ENCODE data around the gene PAH. TPM values are rescaled to one million over a fixed set of nuclear protein-coding genes. Genes with fewer than 3 reads are reported as not detected.

Gene PAH
- total and polyA plus RNA-seq, 2 of the 13 experiments (the other 11 are each of a cell fraction or from before 2014, with no cell fraction given), result 192 to 451 TPM

GRCh38 chr12:102880783-102881182 is 36.3 kb downstream of the PAH start:
- ChIA-PET CTCF (ENCODE audit: low intra/inter-chr PET ratio, low total read pairs) (no interaction called here), POLR2A (no interaction called here)
- no peak overlapping the region for H3K4me2 ChIP-seq (ENCODE audit: low read depth, low read length)
- intact Hi-C loops (cut with micrococcal nuclease; ENCODE audit: unreplicated experiment) (no loop called here), in situ Hi-C loops (cut with HindIII; ENCODE audit: extremely low pct_ligation_motif_present, low pct_unique_long_range_greater_than_20kb) (loop anchor here (5.0 kb wide), 2 partner anchors 37 to 62 kb away; partner anchors contain the start of gene PAH)
- no peak overlapping the region for H3K27ac ChIP-seq (ENCODE audit: extremely low read length, insufficient read depth, low read length)
- H3K36me3 ChIP-seq (replicated peaks in 1 of 2; ENCODE audit: control insufficient read depth in 1 of 2, insufficient read depth in 2 of 2, low read length in 2 of 2), result peaks cover 32 to 69% of the 10 kb centered on the region in 2 experiments
- H3K4me1 ChIP-seq (ENCODE audit: insufficient read depth, low read length), result peaks cover 31% of the 10 kb centered on the region
- H3K79me2 ChIP-seq (ENCODE audit: insufficient read depth, low read length), result peaks cover 17% of the 10 kb centered on the region
- H3K4me3 ChIP-seq (replicated peaks in 1 of 3; ENCODE audit: insufficient read depth in 1 of 3, low read depth in 2 of 3, low read length in 3 of 3), result no peak overlapping the region
- no peak for DNase-seq (ENCODE audit: low spot score)
- no peak for FAIRE-seq
- no peaks in the 10 kb centered on the region for H4K20me1 ChIP-seq (ENCODE audit: insufficient read depth, low read length)
- 97% methylated on average over 5 of the region's 5 CpGs for WGBS (ENCODE audit: low lambda C conversion rate)
- no peaks in the 10 kb centered on the region for H3K27me3 ChIP-seq (ENCODE audit: control insufficient read depth in 1 of 2, insufficient read depth in 2 of 2, low read length in 2 of 2)
- no peak overlapping the region for H2AFZ ChIP-seq (ENCODE audit: low read length)
- no peak for ATAC-seq
- H3K9me3 ChIP-seq (ENCODE audit: low read length), result no peaks in the 10 kb centered on the region
- no peak overlapping the region for H3K9ac ChIP-seq (ENCODE audit: insufficient read depth, low read depth, low read length)
- no TSS peak for BruUV-seq (replicated peaks)
- no peak for TF ChIP-seq ATF4 (CRISPR knock-in tag; IDR thresholded peaks at IDR 0.05)
- no peak for TF ChIP-seq ZNF691 (CRISPR knock-in tag; IDR thresholded peaks at IDR 0.05; ENCODE audit: borderline replicate concordance, low read depth)
- no peak for TF ChIP-seq ZNF557 (CRISPR knock-in tag; IDR thresholded peaks at IDR 0.05)
- no peak for TF ChIP-seq KMT2B (CRISPR knock-in tag; IDR thresholded peaks at IDR 0.05)
- no peak for TF ChIP-seq ZNF646 (CRISPR knock-in tag; IDR thresholded peaks at IDR 0.05)
- no peak for TF ChIP-seq FOXM1 (CRISPR knock-in tag; IDR thresholded peaks at IDR 0.05)
- no peak for TF ChIP-seq ZNF790 (CRISPR knock-in tag; IDR thresholded peaks at IDR 0.05; ENCODE audit: borderline replicate concordance)
- no peak for TF ChIP-seq RFX5 (IDR thresholded peaks at IDR 0.05; ENCODE audit: low read depth, low read length)
- TF ChIP-seq, protein P1, sequence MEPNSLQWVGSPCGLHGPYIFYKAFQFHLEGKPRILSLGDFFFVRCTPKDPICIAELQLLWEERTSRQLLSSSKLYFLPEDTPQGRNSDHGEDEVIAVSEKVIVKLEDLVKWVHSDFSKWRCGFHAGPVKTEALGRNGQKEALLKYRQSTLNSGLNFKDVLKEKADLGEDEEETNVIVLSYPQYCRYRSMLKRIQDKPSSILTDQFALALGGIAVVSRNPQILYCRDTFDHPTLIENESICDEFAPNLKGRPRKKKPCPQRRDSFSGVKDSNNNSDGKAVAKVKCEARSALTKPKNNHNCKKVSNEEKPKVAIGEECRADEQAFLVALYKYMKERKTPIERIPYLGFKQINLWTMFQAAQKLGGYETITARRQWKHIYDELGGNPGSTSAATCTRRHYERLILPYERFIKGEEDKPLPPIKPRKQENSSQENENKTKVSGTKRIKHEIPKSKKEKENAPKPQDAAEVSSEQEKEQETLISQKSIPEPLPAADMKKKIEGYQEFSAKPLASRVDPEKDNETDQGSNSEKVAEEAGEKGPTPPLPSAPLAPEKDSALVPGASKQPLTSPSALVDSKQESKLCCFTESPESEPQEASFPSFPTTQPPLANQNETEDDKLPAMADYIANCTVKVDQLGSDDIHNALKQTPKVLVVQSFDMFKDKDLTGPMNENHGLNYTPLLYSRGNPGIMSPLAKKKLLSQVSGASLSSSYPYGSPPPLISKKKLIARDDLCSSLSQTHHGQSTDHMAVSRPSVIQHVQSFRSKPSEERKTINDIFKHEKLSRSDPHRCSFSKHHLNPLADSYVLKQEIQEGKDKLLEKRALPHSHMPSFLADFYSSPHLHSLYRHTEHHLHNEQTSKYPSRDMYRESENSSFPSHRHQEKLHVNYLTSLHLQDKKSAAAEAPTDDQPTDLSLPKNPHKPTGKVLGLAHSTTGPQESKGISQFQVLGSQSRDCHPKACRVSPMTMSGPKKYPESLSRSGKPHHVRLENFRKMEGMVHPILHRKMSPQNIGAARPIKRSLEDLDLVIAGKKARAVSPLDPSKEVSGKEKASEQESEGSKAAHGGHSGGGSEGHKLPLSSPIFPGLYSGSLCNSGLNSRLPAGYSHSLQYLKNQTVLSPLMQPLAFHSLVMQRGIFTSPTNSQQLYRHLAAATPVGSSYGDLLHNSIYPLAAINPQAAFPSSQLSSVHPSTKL (CRISPR knock-in tag; IDR thresholded peaks at IDR 0.05), result no peak
- TF ChIP-seq CC2D1A (CRISPR knock-in tag; IDR thresholded peaks at IDR 0.05), result no peak
- TF ChIP-seq, protein P2, sequence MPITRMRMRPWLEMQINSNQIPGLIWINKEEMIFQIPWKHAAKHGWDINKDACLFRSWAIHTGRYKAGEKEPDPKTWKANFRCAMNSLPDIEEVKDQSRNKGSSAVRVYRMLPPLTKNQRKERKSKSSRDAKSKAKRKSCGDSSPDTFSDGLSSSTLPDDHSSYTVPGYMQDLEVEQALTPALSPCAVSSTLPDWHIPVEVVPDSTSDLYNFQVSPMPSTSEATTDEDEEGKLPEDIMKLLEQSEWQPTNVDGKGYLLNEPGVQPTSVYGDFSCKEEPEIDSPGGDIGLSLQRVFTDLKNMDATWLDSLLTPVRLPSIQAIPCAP (CRISPR knock-in tag; IDR thresholded peaks at IDR 0.05; ENCODE audit: low read depth), result no peak
- no peak for TF ChIP-seq KDM4B (CRISPR knock-in tag; IDR thresholded peaks at IDR 0.05)

Measured in HepG2 (cell line).